HepG2 (cell line): ENCODE measurements around the gene CORO1C. TPM values are rescaled to one million over a fixed set of nuclear protein-coding genes. Genes with fewer than 3 reads are reported as not detected.

ENCODE experiments used
- ATAC-seq: fragments of 200-7000 bp; cut with Tn5 transposase; 3 replicates; pipeline ENCODE4 v1.9.1; 2020; ENCODE audit warnings: mild to moderate bottlenecking, moderate library complexity
- BruUV-seq: library from RNA; stranded (reverse); fragments of 400-500 nt; replicated peaks from 2 replicates; lab custom pipeline; 2021; lab: Mats Ljungman, UMichigan
- CTCF ChIA-PET: fragments of 300-600 bp; formaldehyde crosslinking; extraction: SDS; loops from one replicate; lab custom pipeline; 2021; ENCODE audit warnings: low total read pairs, inconsistent platforms, low intra/inter-chr PET ratio; lab: Yijun Ruan, JAX
- POLR2A ChIA-PET: fragments of 350-600 bp; sonication (Branson Sonifier 250); formaldehyde crosslinking; loops from one replicate; lab custom pipeline; 2020; ENCODE audit warnings: antibody characterized with exemption, inconsistent platforms; lab: Yijun Ruan, JAX
- DNase-seq: peaks from one replicate; pipeline ENCODE4 v3.0.0-alpha.2; 2015; ENCODE audit warnings: low spot score
- FAIRE-seq: peaks from 3 replicates; lab custom pipeline; 2011; peaks lifted over from hg19 to GRCh38; lab: Jason Lieb, UNC
- H2AFZ ChIP-seq: one replicate; pipeline ENCODE4 v1.6.1; 2011; ENCODE audit warnings: low read length, inconsistent platforms
- H3K27ac ChIP-seq: fragments of 300-600 bp; 3 replicates; pipeline ENCODE4 v1.8.0; 2011; ENCODE audit warnings: mixed run types, mild to moderate bottlenecking, mixed read lengths, low read length, inconsistent platforms; ENCODE audit not compliant: insufficient read depth; ENCODE audit errors: extremely low read length
- H3K27me3 ChIP-seq, 2 experiments: fragments of 200-600 bp in 1 of 2; 2 replicates in 1 of 2; 3 replicates in 1 of 2; pipeline versions ENCODE4 v1.6.0 to v1.8.0; 2011; ENCODE audit warnings: low read length in 2 of 2, mild to moderate bottlenecking in 2 of 2, moderate library complexity in 2 of 2, inconsistent platforms in 1 of 2; ENCODE audit not compliant: insufficient read depth in 2 of 2, control insufficient read depth in 1 of 2
- H3K36me3 ChIP-seq, 2 experiments: fragments of 200-600 bp in 1 of 2; replicated peaks in 1 of 2; 2 replicates in 1 of 2; 3 replicates in 1 of 2; pipeline versions ENCODE4 v1.5.1 to v1.8.0; 2011; ENCODE audit warnings: low read length in 2 of 2, inconsistent platforms in 1 of 2; ENCODE audit not compliant: insufficient read depth in 2 of 2, control insufficient read depth in 1 of 2
- H3K4me1 ChIP-seq: 2 replicates; pipeline ENCODE4 v1.5.1; 2012; ENCODE audit warnings: low read length, inconsistent platforms; ENCODE audit not compliant: insufficient read depth
- H3K4me2 ChIP-seq: 2 replicates; pipeline ENCODE4 v1.6.0; 2011; ENCODE audit warnings: low read depth, low read length, inconsistent platforms
- H3K4me3 ChIP-seq, 3 experiments: fragments of 200-600 bp in 1 of 3; sonication (generic), shearing (Covaris generic) in 1 of 3; replicated peaks in 1 of 3; 2 replicates each; pipeline ENCODE4 v1.5.1; 2011 to 2016; ENCODE audit warnings: low read length in 3 of 3, inconsistent platforms in 2 of 3, low read depth in 2 of 3, mild to moderate bottlenecking in 2 of 3, control low read depth in 1 of 3, mixed read lengths in 1 of 3; ENCODE audit not compliant: insufficient read depth in 1 of 3
- H3K79me2 ChIP-seq: one replicate; pipeline ENCODE4 v1.6.1; 2011; ENCODE audit warnings: low read length, inconsistent platforms; ENCODE audit not compliant: insufficient read depth
- H3K9ac ChIP-seq: 2 replicates; pipeline ENCODE4 v1.6.0; 2011; ENCODE audit warnings: mild to moderate bottlenecking, low read depth, low read length, inconsistent platforms; ENCODE audit not compliant: insufficient read depth
- H3K9me3 ChIP-seq: 2 replicates; pipeline ENCODE4 v1.5.1; 2012; ENCODE audit warnings: mild to moderate bottlenecking, low read length
- H4K20me1 ChIP-seq: 2 replicates; pipeline ENCODE4 v1.6.0; 2011; ENCODE audit warnings: inconsistent platforms, mild to moderate bottlenecking, low read length, moderate library complexity; ENCODE audit not compliant: insufficient read depth
- ATF7-NPFF ChIP-seq: sonication (generic); formaldehyde crosslinking; IDR thresholded peaks from 2 replicates; pipeline ENCODE4 v1.8.1; 2023; ENCODE audit warnings: mild to moderate bottlenecking, low read depth, missing genetic modification reagents, moderate library complexity
- BRCA1 ChIP-seq: sonication (generic); formaldehyde crosslinking; IDR thresholded peaks from 2 replicates; pipeline ENCODE4 v1.4.0; 2020; ENCODE audit warnings: missing genetic modification reagents
- CBFB ChIP-seq: sonication (generic); formaldehyde crosslinking; IDR thresholded peaks from 2 replicates; pipeline ENCODE4 v1.4.0; 2020; ENCODE audit warnings: missing genetic modification reagents
- MLLT10 ChIP-seq: sonication (generic); formaldehyde crosslinking; IDR thresholded peaks from 2 replicates; pipeline ENCODE4 v1.4.0; 2020; ENCODE audit warnings: missing genetic modification reagents
- NFE2L1 ChIP-seq: sonication (generic); formaldehyde crosslinking; IDR thresholded peaks from 2 replicates; pipeline ENCODE4 v1.4.0; 2020; ENCODE audit warnings: missing genetic modification reagents, mild to moderate bottlenecking, borderline replicate concordance
- NFYC ChIP-seq: IDR thresholded peaks from 2 replicates; pipeline ENCODE4 v1.6.1; 2016; ENCODE audit warnings: missing genetic modification reagents, missing compliant biosample characterization
- SALL2 ChIP-seq: sonication (generic); formaldehyde crosslinking; IDR thresholded peaks from 2 replicates; pipeline ENCODE4 v1.8.1; 2023; ENCODE audit warnings: mild to moderate bottlenecking, missing genetic modification reagents, inconsistent platforms
- ZNF329 ChIP-seq: sonication (generic); formaldehyde crosslinking; IDR thresholded peaks from 2 replicates; pipeline ENCODE4 v1.9.0; 2021; ENCODE audit warnings: low read depth, mild to moderate bottlenecking, missing genetic modification reagents
- ZNF441 ChIP-seq: sonication (generic); formaldehyde crosslinking; IDR thresholded peaks from 2 replicates; pipeline ENCODE4 v1.7.0; 2021; ENCODE audit warnings: missing genetic modification reagents, borderline replicate concordance
- ZNF563 ChIP-seq: sonication (generic); formaldehyde crosslinking; IDR thresholded peaks from 2 replicates; pipeline ENCODE4 v1.8.0; 2022; ENCODE audit warnings: mild to moderate bottlenecking, moderate library complexity, missing genetic modification reagents
- WGBS: methylation state at CpG from one replicate; pipeline ENCODE4 v1.1.6; 2017; ENCODE audit warnings: low lambda C conversion rate; 5-methylcytosine and 5-hydroxymethylcytosine counted together
- in situ Hi-C: cut with HindIII; loops from 2 replicates; pipeline ENCODE4 v1.10.0; 2017; ENCODE audit warnings: low pct_unique_long_range_greater_than_20kb; ENCODE audit not compliant: extremely low pct_ligation_motif_present
- intact Hi-C: fragments of 100-400 bp; cut with micrococcal nuclease; formaldehyde crosslinking; loops from one replicate; pipeline ENCODE4 v1.10.0; 2022; ENCODE audit not compliant: unreplicated experiment
- polyA plus RNA-seq, 8 experiments: library from polyadenylated mRNA; depleted of rRNA in 3 of 8; stranded (reverse) in 7 of 8; unstranded in 1 of 8; fragments of >200 nt; fragmentation: Illumina TruSeq in 4 of 8; extraction: Trizol in 4 of 8; gene quantifications; 2 replicates each; pipeline versions ENCODE4 v1.2.1 to v1.2.3, GENCODE V29; 2011 to 2016; ENCODE audit warnings: low read depth in 4 of 8, missing spikeins in 1 of 8, mixed read lengths in 1 of 8; ENCODE audit not compliant: insufficient read depth in 1 of 8
- total RNA-seq, 5 experiments: library from RNA; depleted of rRNA; stranded (reverse); fragments of >200 nt; fragmentation: Illumina TruSeq; extraction: Trizol; gene quantifications; 2 replicates each; pipeline ENCODE4 v1.2.3, GENCODE V29; 2016; ENCODE audit warnings: low read depth in 1 of 5
- TF ChIP-seq, protein P1 (sequence below): sonication (generic); formaldehyde crosslinking; IDR thresholded peaks from 2 replicates; pipeline ENCODE4 v1.4.0; 2020; ENCODE audit warnings: missing genetic modification reagents
- TF ChIP-seq, protein P2 (sequence below): sonication (generic); formaldehyde crosslinking; IDR thresholded peaks from 2 replicates; pipeline ENCODE4 v1.9.0; 2021; ENCODE audit warnings: mild to moderate bottlenecking, missing genetic modification reagents
- TF ChIP-seq, protein P3 (sequence below): sonication (generic); formaldehyde crosslinking; IDR thresholded peaks from 2 replicates; pipeline ENCODE4 v1.5.0; 2020; ENCODE audit warnings: missing genetic modification reagents
- TF ChIP-seq, protein P4 (sequence below): sonication (generic); formaldehyde crosslinking; IDR thresholded peaks from 2 replicates; pipeline ENCODE4 v1.4.0; 2020; ENCODE audit warnings: missing genetic modification reagents, borderline replicate concordance

Gene CORO1C
- total and polyA plus RNA-seq, 2 of the 13 experiments (the other 11 are each of a cell fraction or from before 2014, with no cell fraction given), result 73.7 to 131 TPM

DNA sequence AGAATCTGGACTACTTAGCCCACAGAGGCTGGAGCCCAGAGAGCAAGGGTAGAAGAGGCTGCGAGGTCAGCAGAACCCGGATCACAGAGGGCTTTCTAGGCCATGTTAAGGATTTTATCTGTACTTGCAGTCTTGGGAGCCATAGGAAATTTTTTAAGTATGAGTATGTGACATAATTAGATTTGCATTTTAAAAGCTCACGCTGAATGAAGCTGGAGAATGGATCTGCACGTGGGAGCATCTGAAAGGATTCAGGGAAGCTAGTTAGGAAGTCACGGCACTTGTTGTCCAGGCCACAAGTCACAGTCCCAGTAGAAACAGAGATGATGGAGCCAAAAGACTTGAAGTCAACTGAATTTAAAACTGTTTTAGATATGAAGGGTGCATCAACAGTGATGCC is 14.1 kb downstream of the CORO1C start:
- Histone ChIP-seq H3K79me2 (peaks cover 94% of the 10 kb centered on the region), H3K4me3 (no peak overlapping the region), H4K20me1 (peaks cover 39% of the 10 kb centered on the region), H3K9me3 (no peaks in the 10 kb centered on the region), H2AFZ (no peak overlapping the region), H3K4me1 (peaks cover 25% of the 10 kb centered on the region), H3K27ac (no peak overlapping the region), H3K9ac (no peak overlapping the region), H3K4me2 (no peak overlapping the region), H3K36me3 (peaks cover 0 to 19% of the 10 kb centered on the region in 2 experiments; a peak in 2 of 5 replicates), H3K27me3 (no peaks in the 10 kb centered on the region)
- WGBS, result 97% methylated on average over 5 of the region's 5 CpGs
- no peak for TF ChIP-seq ZNF441
- TF ChIP-seq NFE2L1 (CRISPR knock-in tag), result no peak
- TF ChIP-seq MLLT10, result no peak
- no peak for TF ChIP-seq ZNF563 (CRISPR knock-in tag)
- TF ChIP-seq CBFB (CRISPR knock-in tag), result no peak
- TF ChIP-seq, protein P1, sequence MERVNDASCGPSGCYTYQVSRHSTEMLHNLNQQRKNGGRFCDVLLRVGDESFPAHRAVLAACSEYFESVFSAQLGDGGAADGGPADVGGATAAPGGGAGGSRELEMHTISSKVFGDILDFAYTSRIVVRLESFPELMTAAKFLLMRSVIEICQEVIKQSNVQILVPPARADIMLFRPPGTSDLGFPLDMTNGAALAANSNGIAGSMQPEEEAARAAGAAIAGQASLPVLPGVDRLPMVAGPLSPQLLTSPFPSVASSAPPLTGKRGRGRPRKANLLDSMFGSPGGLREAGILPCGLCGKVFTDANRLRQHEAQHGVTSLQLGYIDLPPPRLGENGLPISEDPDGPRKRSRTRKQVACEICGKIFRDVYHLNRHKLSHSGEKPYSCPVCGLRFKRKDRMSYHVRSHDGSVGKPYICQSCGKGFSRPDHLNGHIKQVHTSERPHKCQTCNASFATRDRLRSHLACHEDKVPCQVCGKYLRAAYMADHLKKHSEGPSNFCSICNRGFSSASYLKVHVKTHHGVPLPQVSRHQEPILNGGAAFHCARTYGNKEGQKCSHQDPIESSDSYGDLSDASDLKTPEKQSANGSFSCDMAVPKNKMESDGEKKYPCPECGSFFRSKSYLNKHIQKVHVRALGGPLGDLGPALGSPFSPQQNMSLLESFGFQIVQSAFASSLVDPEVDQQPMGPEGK (CRISPR knock-in tag), result no peak
- TF ChIP-seq ATF7-NPFF (CRISPR knock-in tag), result no peak
- TF ChIP-seq, protein P2, sequence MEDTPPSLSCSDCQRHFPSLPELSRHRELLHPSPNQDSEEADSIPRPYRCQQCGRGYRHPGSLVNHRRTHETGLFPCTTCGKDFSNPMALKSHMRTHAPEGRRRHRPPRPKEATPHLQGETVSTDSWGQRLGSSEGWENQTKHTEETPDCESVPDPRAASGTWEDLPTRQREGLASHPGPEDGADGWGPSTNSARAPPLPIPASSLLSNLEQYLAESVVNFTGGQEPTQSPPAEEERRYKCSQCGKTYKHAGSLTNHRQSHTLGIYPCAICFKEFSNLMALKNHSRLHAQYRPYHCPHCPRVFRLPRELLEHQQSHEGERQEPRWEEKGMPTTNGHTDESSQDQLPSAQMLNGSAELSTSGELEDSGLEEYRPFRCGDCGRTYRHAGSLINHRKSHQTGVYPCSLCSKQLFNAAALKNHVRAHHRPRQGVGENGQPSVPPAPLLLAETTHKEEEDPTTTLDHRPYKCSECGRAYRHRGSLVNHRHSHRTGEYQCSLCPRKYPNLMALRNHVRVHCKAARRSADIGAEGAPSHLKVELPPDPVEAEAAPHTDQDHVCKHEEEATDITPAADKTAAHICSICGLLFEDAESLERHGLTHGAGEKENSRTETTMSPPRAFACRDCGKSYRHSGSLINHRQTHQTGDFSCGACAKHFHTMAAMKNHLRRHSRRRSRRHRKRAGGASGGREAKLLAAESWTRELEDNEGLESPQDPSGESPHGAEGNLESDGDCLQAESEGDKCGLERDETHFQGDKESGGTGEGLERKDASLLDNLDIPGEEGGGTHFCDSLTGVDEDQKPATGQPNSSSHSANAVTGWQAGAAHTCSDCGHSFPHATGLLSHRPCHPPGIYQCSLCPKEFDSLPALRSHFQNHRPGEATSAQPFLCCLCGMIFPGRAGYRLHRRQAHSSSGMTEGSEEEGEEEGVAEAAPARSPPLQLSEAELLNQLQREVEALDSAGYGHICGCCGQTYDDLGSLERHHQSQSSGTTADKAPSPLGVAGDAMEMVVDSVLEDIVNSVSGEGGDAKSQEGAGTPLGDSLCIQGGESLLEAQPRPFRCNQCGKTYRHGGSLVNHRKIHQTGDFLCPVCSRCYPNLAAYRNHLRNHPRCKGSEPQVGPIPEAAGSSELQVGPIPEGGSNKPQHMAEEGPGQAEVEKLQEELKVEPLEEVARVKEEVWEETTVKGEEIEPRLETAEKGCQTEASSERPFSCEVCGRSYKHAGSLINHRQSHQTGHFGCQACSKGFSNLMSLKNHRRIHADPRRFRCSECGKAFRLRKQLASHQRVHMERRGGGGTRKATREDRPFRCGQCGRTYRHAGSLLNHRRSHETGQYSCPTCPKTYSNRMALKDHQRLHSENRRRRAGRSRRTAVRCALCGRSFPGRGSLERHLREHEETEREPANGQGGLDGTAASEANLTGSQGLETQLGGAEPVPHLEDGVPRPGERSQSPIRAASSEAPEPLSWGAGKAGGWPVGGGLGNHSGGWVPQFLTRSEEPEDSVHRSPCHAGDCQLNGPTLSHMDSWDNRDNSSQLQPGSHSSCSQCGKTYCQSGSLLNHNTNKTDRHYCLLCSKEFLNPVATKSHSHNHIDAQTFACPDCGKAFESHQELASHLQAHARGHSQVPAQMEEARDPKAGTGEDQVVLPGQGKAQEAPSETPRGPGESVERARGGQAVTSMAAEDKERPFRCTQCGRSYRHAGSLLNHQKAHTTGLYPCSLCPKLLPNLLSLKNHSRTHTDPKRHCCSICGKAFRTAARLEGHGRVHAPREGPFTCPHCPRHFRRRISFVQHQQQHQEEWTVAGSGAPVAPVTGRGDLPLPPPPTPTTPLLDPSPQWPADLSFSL (CRISPR knock-in tag), result no peak
- TF ChIP-seq NFYC (CRISPR knock-in tag), result no peak
- TF ChIP-seq, protein P3, sequence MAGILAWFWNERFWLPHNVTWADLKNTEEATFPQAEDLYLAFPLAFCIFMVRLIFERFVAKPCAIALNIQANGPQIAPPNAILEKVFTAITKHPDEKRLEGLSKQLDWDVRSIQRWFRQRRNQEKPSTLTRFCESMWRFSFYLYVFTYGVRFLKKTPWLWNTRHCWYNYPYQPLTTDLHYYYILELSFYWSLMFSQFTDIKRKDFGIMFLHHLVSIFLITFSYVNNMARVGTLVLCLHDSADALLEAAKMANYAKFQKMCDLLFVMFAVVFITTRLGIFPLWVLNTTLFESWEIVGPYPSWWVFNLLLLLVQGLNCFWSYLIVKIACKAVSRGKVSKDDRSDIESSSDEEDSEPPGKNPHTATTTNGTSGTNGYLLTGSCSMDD, result no peak
- TF ChIP-seq SALL2 (CRISPR knock-in tag), result no peak
- TF ChIP-seq BRCA1, result no peak
- TF ChIP-seq, protein P4, sequence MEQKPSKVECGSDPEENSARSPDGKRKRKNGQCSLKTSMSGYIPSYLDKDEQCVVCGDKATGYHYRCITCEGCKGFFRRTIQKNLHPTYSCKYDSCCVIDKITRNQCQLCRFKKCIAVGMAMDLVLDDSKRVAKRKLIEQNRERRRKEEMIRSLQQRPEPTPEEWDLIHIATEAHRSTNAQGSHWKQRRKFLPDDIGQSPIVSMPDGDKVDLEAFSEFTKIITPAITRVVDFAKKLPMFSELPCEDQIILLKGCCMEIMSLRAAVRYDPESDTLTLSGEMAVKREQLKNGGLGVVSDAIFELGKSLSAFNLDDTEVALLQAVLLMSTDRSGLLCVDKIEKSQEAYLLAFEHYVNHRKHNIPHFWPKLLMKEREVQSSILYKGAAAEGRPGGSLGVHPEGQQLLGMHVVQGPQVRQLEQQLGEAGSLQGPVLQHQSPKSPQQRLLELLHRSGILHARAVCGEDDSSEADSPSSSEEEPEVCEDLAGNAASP (CRISPR knock-in tag), result no peak
- no peak for TF ChIP-seq ZNF329
- ATAC-seq, result no peak
- no peak for DNase-seq
- no peak for FAIRE-seq
- ChIA-PET CTCF (no interaction called here), POLR2A (no interaction called here)
- intact Hi-C loops, result no loop called here
- no TSS peak for BruUV-seq
- in situ Hi-C loops, result no loop called here
